Gastrocnemius medialis (tissue), 4 donors: Measurements from ENCODE around the gene ZNF334. TPM values are rescaled to one million over a fixed set of nuclear protein-coding genes. Genes with fewer than 3 reads are reported as not detected.

Experiments
- ATAC-seq, 2 donors: fragments of 150-250 bp; one replicate each; pipeline ENCODE4 v1.9.1; 2016
- DNase-seq, 2 donors: peaks; one replicate each; pipeline ENCODE4 v3.0.0-alpha.2; 2019
- H3K27ac ChIP-seq, 4 donors: fragments of 200-600 bp; sonication (generic); 1 replicate in 1 of 4; 2 replicates in 3 of 4; pipeline ENCODE4 v1.5.1; 2016 to 2018; ENCODE audit warnings: mild to moderate bottlenecking in 2 of 4, moderate library complexity in 1 of 4
- H3K27me3 ChIP-seq, 3 donors: fragments of 200-600 bp; sonication (generic) in 2 of 3; 1 replicate in 1 of 3; 2 replicates in 2 of 3; pipeline versions ENCODE4 v1.5.1 to v1.6.0; 2016 to 2019; ENCODE audit warnings: mild to moderate bottlenecking in 1 of 3, moderate library complexity in 1 of 3
- H3K36me3 ChIP-seq, 2 donors: fragments of 200-600 bp; sonication (generic) in 1 of 2; one replicate each; pipeline ENCODE4 v1.5.1; 2017 to 2018
- H3K4me1 ChIP-seq, 2 donors: fragments of 200-600 bp; sonication (generic) in 1 of 2; one replicate each; pipeline ENCODE4 v1.5.1; 2016 to 2017; ENCODE audit warnings: mild to moderate bottlenecking in 2 of 2
- H3K4me3 ChIP-seq, 4 donors: fragments of 200-600 bp; sonication (generic) in 3 of 4; 1 replicate in 1 of 4; 2 replicates in 3 of 4; pipeline ENCODE4 v1.5.1; 2016 to 2019; ENCODE audit warnings: mild to moderate bottlenecking in 2 of 4
- H3K9me3 ChIP-seq, 3 donors: fragments of 200-600 bp; sonication (generic) in 2 of 3; 1 replicate in 1 of 3; 2 replicates in 2 of 3; pipeline ENCODE4 v1.5.1; 2016 to 2019
- CTCF ChIP-seq, 5 experiments: fragments of 450-650 bp in 3 of 5; fragments of 200-600 bp in 2 of 5; sonication (generic) in 2 of 5; IDR thresholded peaks in 4 of 5; conservative IDR thresholded peaks in 1 of 5; 1 replicate in 4 of 5; 2 replicates in 1 of 5; pipeline ENCODE4 v1.5.1; 2016 to 2019; ENCODE audit warnings: antibody characterized with exemption in 5 of 5, mild to moderate bottlenecking in 3 of 5, moderate library complexity in 3 of 5
- POLR2A ChIP-seq, 2 donors: fragments of 450-650 bp; IDR thresholded peaks; one replicate each; pipeline ENCODE4 v1.6.1; 2017; ENCODE audit warnings: antibody characterized with exemption in 2 of 2, mild to moderate bottlenecking in 2 of 2, moderate library complexity in 2 of 2
- in situ Hi-C, 4 donors: fragments of 200-750 bp; cut with MboI; loops; one replicate each; pipeline versions ENCODE4 v1.15.0 to v1.8.0; 2017; ENCODE audit warnings: low sequenced_read_pairs in 4 of 4
- intact Hi-C: fragments of 100-400 bp; cut with DNase I; formaldehyde crosslinking; loops from one replicate; pipeline ENCODE4 v1.15.1; 2023; ENCODE audit warnings: low total_unique reads
- total RNA-seq, 4 donors: library from RNA; depleted of rRNA; stranded (reverse); fragments of >200 nt; gene quantifications; one replicate each; pipeline versions ENCODE4 v1.1.0 to v1.2.3, GENCODE V29; 2016

The ZNF334 gene
- total RNA-seq, 4 donors from 2014 or later = 0.15 to 0.18 TPM; not detected in 2

- H3K27me3 ChIP-seq = no peaks in the 10 kb centered on the region
- H3K4me1 ChIP-seq = no peaks in the 10 kb centered on the region
- ATAC-seq (no peak), DNase-seq (no peak)
- no peak overlapping the region for H3K4me3 ChIP-seq
- no peaks in the 10 kb centered on the region for H3K36me3 ChIP-seq
- in situ Hi-C loops (loop anchor here in 1 of 4 donors (25.0 kb wide), 1 partner anchor 956 kb away; the partner anchor contains the start of gene SPINT3), intact Hi-C loops (no loop called here)
- no peaks in the 10 kb centered on the region for H3K9me3 ChIP-seq
- no peak for TF ChIP-seq POLR2A (IDR thresholded peaks at IDR 0.05)
- no peak for TF ChIP-seq CTCF (IDR thresholded peaks at IDR 0.05 in 4 of 5, conservative IDR thresholded peaks at IDR 0.05 in 1 of 5)
- no peak overlapping the region for H3K27ac ChIP-seq
These were observed 44.9 kb downstream of the ZNF334 start for GRCh38 chr20:46468508-46468907.

GRCh38 chr20:46464451-46464850, 48.9 kb downstream of the ZNF334 start:
- TF ChIP-seq CTCF (IDR thresholded peaks at IDR 0.05 in 4 of 5, conservative IDR thresholded peaks at IDR 0.05 in 1 of 5) = no peak
- TF ChIP-seq POLR2A (IDR thresholded peaks at IDR 0.05) = no peak
- Histone ChIP-seq H3K9me3 (no peaks in the 10 kb centered on the region), H3K4me3 (no peak overlapping the region), H3K27me3 (peaks cover 0 to 4% (median 2%) of the 10 kb centered on the region in 3 donors), H3K4me1 (no peaks in the 10 kb centered on the region), H3K27ac (no peak overlapping the region), H3K36me3 (no peaks in the 10 kb centered on the region)
- in situ Hi-C loops = loop anchor here in 1 of 4 donors (25.0 kb wide), 1 partner anchor 952 kb away; the partner anchor contains the start of gene SPINT3
- no peak for ATAC-seq
- intact Hi-C loops = no loop called here
- no peak for DNase-seq

- H3K27me3 ChIP-seq = peaks cover 0 to 8% (median 8%) of the 10 kb centered on the region in 3 donors
- H3K9me3 ChIP-seq = no peaks in the 10 kb centered on the region
- no peak overlapping the region for H3K4me3 ChIP-seq
- no peaks in the 10 kb centered on the region for H3K36me3 ChIP-seq
- TF ChIP-seq POLR2A (IDR thresholded peaks at IDR 0.05) = no peak
- no peak for TF ChIP-seq CTCF (IDR thresholded peaks at IDR 0.05 in 4 of 5, conservative IDR thresholded peaks at IDR 0.05 in 1 of 5)
- intact Hi-C loops (no loop called here), in situ Hi-C loops (loop anchor here in 1 of 4 donors (25.0 kb wide), 1 partner anchor 952 kb away; the partner anchor contains the start of gene SPINT3)
- no peak overlapping the region for H3K27ac ChIP-seq
- no peaks in the 10 kb centered on the region for H3K4me1 ChIP-seq
- ATAC-seq = no peak
- DNase-seq = no peak
These were observed 49.5 kb downstream of the ZNF334 start for GRCh38 chr20:46463852-46464251.

- intact Hi-C loops = no loop called here
- TF ChIP-seq CTCF (IDR thresholded peaks at IDR 0.05 in 4 of 5, conservative IDR thresholded peaks at IDR 0.05 in 1 of 5) = no peak
- Histone ChIP-seq H3K4me3 (no peak overlapping the region), H3K27me3 (peaks cover 0 to 11% (median 8%) of the 10 kb centered on the region in 3 donors), H3K9me3 (no peaks in the 10 kb centered on the region), H3K36me3 (no peaks in the 10 kb centered on the region), H3K27ac (no peak overlapping the region), H3K4me1 (no peaks in the 10 kb centered on the region)
- DNase-seq (no peak), ATAC-seq (no peak)
- in situ Hi-C loops = loop anchor here in 1 of 4 donors (25.0 kb wide), 1 partner anchor 950 kb away; the partner anchor contains the start of gene SPINT3
These were observed 51.6 kb downstream of the ZNF334 start for GRCh38 chr20:46461808-46462207.
